GM19193 (cell line): ENCODE measurements around the gene ID1.

ENCODE experiments used
- POLR2A ChIP-seq: IDR thresholded peaks from 4 replicates; pipeline ENCODE4 v1.6.1; 2011; ENCODE audit not compliant: insufficient read depth, insufficient read length; ENCODE audit errors: extremely low read depth

The ID1 gene

GRCh38 chr20:31605031-31605901, at the start of gene ID1:
TSS of gene ID1 (plus strand) at chr20:31605289. CDS start at chr20:31605388, 99 bp downstream.
- peak; percentile 34 for TF ChIP-seq POLR2A

- no peak for TF ChIP-seq POLR2A
Measured at GRCh38 chr20:31559704-31560093, 45.4 kb upstream of the ID1 start.

- no peak for TF ChIP-seq POLR2A
Measured at GRCh38 chr20:31560094-31560745, 44.9 kb upstream of the ID1 start.

GRCh38 chr20:31560746-31561598, 44.1 kb upstream of the ID1 start:
- TF ChIP-seq POLR2A: no peak

- TF ChIP-seq POLR2A: no peak
Measured at GRCh38 chr20:31562241-31562640, 42.8 kb upstream of the ID1 start.

GRCh38 chr20:31564284-31564683, 40.8 kb upstream of the ID1 start:
- no peak for TF ChIP-seq POLR2A

- no peak for TF ChIP-seq POLR2A
Measured at GRCh38 chr20:31565699-31566318, 39.3 kb upstream of the ID1 start.

GRCh38 chr20:31566319-31566657, 38.8 kb upstream of the ID1 start:
- TF ChIP-seq POLR2A: no peak

GRCh38 chr20:31566658-31567379, 38.3 kb upstream of the ID1 start:
- TF ChIP-seq POLR2A: no peak

GRCh38 chr20:31567380-31567720, 37.7 kb upstream of the ID1 start:
- no peak for TF ChIP-seq POLR2A

- TF ChIP-seq POLR2A: no peak
Measured at GRCh38 chr20:31568041-31568731, 36.9 kb upstream of the ID1 start.

GRCh38 chr20:31568773-31569162, 36.3 kb upstream of the ID1 start:
- no peak for TF ChIP-seq POLR2A

- TF ChIP-seq POLR2A: peak; percentile 32
Measured at GRCh38 chr20:31569163-31570020, 35.7 kb upstream of the ID1 start.
